A673 (cell line): ENCODE measurements around the gene MCM8.

Source experiments
- EZH2 ChIP-seq: fragments of 200-600 bp; sonication (generic); IDR thresholded peaks from 2 replicates; pipeline ENCODE4 v1.6.1; 2017; ENCODE audit warnings: borderline replicate concordance, low read depth, mild to moderate bottlenecking, mixed read lengths, antibody characterized with exemption, low read length; ENCODE audit not compliant: poor library complexity, severe bottlenecking
- TF ChIP-seq, protein P1 (sequence below): fragments of 300-800, 200-600 bp; sonication (generic); conservative IDR thresholded peaks from 2 replicates; pipeline ENCODE4 v1.5.1; 2017; ENCODE audit warnings: low read depth, mild to moderate bottlenecking, antibody characterized with exemption, low read length, moderate library complexity, mixed read lengths

DNA sequence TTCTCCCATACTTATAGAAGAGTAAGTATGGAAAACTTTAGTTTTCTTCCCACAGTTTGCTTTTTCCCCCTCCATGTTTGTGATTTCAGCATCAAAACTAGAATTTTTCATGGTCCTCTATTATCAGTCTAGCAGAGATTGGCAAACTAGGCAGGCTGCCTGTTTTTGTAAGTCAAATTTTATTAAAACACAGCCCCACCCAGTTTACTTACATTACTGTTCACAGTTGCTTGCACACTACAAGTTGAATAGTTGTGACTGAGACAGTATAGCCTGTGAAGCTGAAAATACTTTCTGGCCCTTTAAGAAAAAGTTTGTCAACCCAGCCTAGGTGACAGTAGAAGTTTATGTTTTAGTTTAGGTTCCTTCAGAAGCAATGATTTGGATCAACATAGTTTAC is 19.5 kb downstream of the MCM8 start:
- TF ChIP-seq, protein P1, sequence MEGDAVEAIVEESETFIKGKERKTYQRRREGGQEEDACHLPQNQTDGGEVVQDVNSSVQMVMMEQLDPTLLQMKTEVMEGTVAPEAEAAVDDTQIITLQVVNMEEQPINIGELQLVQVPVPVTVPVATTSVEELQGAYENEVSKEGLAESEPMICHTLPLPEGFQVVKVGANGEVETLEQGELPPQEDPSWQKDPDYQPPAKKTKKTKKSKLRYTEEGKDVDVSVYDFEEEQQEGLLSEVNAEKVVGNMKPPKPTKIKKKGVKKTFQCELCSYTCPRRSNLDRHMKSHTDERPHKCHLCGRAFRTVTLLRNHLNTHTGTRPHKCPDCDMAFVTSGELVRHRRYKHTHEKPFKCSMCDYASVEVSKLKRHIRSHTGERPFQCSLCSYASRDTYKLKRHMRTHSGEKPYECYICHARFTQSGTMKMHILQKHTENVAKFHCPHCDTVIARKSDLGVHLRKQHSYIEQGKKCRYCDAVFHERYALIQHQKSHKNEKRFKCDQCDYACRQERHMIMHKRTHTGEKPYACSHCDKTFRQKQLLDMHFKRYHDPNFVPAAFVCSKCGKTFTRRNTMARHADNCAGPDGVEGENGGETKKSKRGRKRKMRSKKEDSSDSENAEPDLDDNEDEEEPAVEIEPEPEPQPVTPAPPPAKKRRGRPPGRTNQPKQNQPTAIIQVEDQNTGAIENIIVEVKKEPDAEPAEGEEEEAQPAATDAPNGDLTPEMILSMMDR = no peak
- no peak for TF ChIP-seq EZH2
